ENCODE results near the gene COMT. TPM values are rescaled to one million over a fixed set of nuclear protein-coding genes. Genes with fewer than 3 reads are reported as not detected.

COMT gene
- total and polyA plus RNA-seq, 3 donors from 2014 or later: 147 to 427 (median 278) TPM

DNA sequence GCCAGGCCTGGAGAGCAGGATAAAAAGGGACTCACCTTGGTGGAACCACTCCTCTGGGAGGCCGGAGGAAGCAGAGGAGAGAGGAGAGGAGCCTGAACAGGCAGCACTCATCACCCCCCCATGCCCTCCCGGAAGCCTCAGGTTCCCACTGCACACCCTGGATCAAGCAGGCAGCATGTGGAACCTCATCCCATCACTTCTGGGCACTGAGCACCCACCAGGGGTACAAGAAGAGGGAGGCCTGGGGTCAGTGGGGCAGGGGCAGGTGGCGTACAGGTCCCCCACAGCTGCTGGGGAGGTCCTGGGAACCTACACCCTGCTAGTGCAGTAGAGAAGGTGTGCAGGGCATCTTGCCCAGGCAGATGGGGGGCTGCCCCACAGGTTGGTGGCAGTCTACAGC is 35.1 kb downstream of the COMT start:
- Histone ChIP-seq H3K4me3 (no peak overlapping the region), H3K36me3 (ENCODE audit: low read depth, missing control alignments) (no peaks in the 10 kb centered on the region), H3K27ac (no peak overlapping the region)

GRCh38 chr22:19977296-19978243 is 36.0 kb downstream of the COMT start:
- DNase-seq: no peak
- Histone ChIP-seq H3K4me3 (no peak overlapping the region), H3K36me3 (ENCODE audit: low read depth, missing control alignments) (no peaks in the 10 kb centered on the region), H3K27ac (no peak overlapping the region), H3K4me1 (no peaks in the 10 kb centered on the region), H3K9me3 (no peaks in the 10 kb centered on the region), H3K27me3 (no peaks in the 10 kb centered on the region)
- no peak for TF ChIP-seq POLR2A (IDR thresholded peaks at IDR 0.05)
- TF ChIP-seq, protein P1, sequence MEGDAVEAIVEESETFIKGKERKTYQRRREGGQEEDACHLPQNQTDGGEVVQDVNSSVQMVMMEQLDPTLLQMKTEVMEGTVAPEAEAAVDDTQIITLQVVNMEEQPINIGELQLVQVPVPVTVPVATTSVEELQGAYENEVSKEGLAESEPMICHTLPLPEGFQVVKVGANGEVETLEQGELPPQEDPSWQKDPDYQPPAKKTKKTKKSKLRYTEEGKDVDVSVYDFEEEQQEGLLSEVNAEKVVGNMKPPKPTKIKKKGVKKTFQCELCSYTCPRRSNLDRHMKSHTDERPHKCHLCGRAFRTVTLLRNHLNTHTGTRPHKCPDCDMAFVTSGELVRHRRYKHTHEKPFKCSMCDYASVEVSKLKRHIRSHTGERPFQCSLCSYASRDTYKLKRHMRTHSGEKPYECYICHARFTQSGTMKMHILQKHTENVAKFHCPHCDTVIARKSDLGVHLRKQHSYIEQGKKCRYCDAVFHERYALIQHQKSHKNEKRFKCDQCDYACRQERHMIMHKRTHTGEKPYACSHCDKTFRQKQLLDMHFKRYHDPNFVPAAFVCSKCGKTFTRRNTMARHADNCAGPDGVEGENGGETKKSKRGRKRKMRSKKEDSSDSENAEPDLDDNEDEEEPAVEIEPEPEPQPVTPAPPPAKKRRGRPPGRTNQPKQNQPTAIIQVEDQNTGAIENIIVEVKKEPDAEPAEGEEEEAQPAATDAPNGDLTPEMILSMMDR (IDR thresholded peaks at IDR 0.05): no peak
- intact Hi-C loops (cut with DNase I; ENCODE audit: low total_unique reads): no loop called here
- 94 to 96% methylated on average over 17 to 32 of the region's 32 CpGs for WGBS, 2 donors

More for the DNA sequence above, 35.1 kb downstream of the COMT start:
- Histone ChIP-seq H3K4me1 (no peaks in the 10 kb centered on the region), H3K27me3 (no peaks in the 10 kb centered on the region), H3K9me3 (no peaks in the 10 kb centered on the region)
- intact Hi-C loops (cut with DNase I; ENCODE audit: low total_unique reads): no loop called here
- no peak for DNase-seq
- 87 to 100% methylated on average over 2 to 3 of the region's 3 CpGs for WGBS, 2 donors
- TF ChIP-seq POLR2A (IDR thresholded peaks at IDR 0.05): no peak
- TF ChIP-seq, protein P1 (IDR thresholded peaks at IDR 0.05): no peak

DNA sequence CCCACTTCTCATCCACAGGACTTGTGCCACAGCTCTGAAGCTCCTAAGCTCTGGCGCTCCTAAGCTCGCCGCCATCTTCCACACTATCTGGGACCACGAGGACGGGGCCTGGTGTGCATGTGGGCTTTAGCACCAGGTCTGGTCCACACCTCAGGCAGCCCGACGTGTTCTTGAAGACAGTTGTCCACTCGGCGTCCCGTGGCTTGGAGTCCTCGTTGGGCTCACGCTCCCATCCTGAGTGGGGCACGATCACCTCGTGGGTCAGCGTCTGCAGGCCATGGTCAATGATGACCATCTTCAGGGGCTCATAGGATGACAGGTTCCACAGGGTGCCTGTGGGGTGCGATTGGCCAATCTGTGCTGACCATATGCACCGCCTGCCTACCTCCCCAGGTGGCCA is 37.2 kb downstream of the COMT start:
- H3K9me3 ChIP-seq: no peaks in the 10 kb centered on the region
- DNase-seq: no peak
- intact Hi-C loops (cut with DNase I; ENCODE audit: low total_unique reads): no loop called here
- H3K36me3 ChIP-seq (ENCODE audit: low read depth, missing control alignments): no peaks in the 10 kb centered on the region
- H3K27me3 ChIP-seq: no peaks in the 10 kb centered on the region
- H3K4me3 ChIP-seq: no peak overlapping the region
- 70 to 95% methylated on average over 4 to 17 of the region's 17 CpGs for WGBS, 2 donors
- H3K4me1 ChIP-seq: no peaks in the 10 kb centered on the region
- TF ChIP-seq, protein P1 (IDR thresholded peaks at IDR 0.05): no peak
- no peak for TF ChIP-seq POLR2A (IDR thresholded peaks at IDR 0.05)
- H3K27ac ChIP-seq: no peak overlapping the region

DNA sequence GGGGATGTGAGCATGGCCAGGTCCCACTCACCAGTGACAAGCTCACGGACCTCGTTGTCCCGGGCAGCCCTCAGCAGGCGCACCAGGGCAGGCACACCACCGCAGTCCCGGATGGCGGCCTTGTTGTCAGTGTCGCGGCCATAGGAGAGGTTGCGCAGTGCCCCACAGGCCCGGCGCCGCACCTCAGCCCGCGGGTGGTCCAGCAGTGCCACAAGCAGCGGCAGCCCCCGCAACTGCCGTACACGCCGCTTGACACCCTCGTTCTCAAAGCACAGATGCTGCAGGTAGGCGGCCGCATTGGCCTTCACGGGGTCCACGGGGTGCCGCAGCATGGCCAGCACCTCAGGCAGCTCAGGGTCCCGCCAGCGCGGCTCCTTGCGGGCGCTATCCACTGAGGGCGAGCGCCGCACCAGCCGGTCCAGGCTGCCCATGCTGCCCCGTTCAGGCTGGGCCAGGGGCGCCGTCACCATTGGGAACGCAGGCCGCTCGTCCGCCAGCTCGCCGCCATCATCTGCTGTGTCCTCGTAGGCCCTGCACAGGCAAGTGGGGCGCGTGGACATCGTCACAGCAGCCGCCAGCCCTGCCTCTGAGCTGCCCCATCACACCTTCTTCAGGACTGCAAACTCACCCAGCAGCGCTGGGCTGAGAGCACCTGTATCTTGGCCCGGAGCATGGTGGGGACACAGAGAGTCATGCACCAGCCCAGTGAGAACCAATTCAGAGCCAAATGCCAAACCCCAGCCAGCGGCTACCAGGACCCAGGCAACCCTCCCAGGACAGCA is 38.3 kb downstream of the COMT start:
- 83 to 96% methylated on average over 8 to 46 of the region's 52 CpGs for WGBS, 2 donors
- intact Hi-C loops (cut with DNase I; ENCODE audit: low total_unique reads): no loop called here
- Histone ChIP-seq H3K36me3 (ENCODE audit: low read depth, missing control alignments) (no peaks in the 10 kb centered on the region), H3K4me3 (no peak overlapping the region), H3K4me1 (no peaks in the 10 kb centered on the region), H3K27me3 (no peaks in the 10 kb centered on the region), H3K9me3 (no peaks in the 10 kb centered on the region), H3K27ac (no peak overlapping the region)
- no peak for DNase-seq
- TF ChIP-seq, protein P1 (IDR thresholded peaks at IDR 0.05): no peak
- TF ChIP-seq POLR2A (IDR thresholded peaks at IDR 0.05): no peak
